OCI-M2 (cell line): ENCODE data around the gene PITPNC1.
"Not testable (repeated sequence)": the region's sequence is repeated elsewhere in the genome, so short reads cannot be mapped to it uniquely, and the experiment has no call there.

Source experiments
- DNase-seq: peaks from one replicate; lab custom pipeline; 2025; ENCODE audit not compliant: unreplicated experiment; lab: John Stamatoyannopoulos, UW

Gene PITPNC1

DNA sequence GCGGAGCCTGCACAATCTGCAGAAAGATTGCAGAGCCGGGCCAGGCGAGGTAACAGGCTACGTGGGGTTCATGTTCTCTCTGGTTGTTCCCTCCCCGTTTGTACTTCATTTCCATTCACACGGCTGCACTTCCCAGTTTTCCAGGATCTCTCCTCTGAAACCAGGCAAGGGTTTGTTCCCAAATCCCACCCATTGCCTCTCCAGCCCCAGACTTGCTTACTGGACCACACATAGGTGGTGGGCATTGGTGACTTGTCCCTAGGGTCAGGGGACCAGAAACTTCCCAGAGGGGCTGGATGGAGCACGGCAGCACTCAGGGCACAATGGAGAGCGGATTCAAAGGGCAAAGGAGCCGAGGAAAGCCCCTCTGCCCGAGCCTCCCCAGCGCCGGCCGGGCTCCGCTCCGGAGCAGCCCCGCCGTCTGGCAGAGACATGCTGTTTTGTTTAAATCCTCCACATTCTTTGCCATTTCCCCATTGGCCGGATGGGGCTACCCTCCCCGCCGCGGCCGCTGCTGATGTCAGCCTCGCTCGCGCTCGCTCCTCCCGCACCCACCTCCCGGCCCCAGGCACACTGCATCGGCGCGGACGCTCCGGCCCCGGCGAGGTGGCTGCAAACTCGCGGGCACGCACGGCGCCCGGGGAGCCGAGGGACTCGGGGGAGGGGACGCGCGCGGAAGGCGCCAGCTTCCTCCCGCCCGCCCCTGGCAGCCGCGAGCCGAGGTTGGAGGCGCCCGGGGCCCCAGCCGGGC, at the start of gene PITPNC1:
Gene PITPNC1, plus strand, starts transcription at position 545 of the 751 bp plus-strand sequence.
- DNase-seq = no peak

DNA sequence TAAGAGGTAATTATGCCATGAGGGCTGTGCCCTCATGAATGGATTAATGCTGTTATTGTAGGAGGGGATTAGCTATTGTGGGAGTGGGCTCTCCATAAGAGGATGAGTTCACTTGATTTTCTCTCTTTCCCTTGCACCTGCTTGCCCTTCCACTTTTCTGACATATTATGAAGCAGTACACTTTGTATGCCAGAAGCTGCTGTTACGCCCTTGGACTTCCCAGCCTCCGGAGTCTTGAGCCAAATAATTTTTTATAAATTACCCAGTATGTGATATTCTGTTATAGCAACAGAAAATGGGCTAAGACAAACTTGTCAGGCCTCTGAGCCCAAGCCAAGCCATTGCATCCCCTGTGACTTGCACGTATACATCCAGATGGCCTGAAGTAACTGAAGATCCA, 49.1 kb upstream of the PITPNC1 start:
- no peak for DNase-seq

DNA sequence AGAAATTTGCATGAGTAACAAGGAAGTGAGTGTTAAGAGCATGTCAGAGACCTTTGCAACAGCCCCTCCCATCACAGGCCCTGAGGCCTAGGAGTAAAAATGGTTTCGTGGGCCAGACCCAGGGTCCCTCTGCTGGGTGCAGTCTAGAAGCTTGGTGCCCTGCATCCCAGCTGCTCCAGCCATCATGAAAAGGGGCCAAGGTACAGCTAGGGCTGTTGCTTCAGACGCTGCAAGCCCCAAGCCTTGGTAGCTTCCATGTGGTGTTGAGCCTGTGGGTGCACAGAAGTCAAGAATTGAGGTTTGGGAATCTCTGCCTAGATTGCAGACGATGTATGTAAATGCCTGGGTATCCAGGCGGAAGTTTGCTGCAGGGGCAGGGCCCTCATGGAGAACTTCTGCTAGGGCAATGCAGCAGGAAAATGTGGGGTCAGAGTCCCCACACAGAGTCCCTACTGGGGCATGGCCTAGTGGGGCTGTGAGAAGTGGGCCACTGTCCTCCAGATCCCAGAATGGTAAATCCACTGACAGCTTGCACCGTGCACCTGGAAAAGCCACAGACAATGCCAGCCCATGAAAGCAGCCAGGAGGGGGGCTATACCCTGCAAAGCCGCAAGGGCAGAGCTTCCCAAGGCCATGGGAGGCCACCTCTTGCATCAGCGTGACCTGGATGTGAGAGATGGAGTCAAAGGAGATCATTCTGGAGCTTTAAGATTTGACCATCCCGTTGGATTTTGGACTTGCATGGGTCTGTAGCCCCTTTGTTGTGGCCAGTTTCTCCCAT, 45.5 kb upstream of the PITPNC1 start:
- not testable (repeated sequence) for DNase-seq

GRCh38 chr17:67332162-67332508, 44.9 kb upstream of the PITPNC1 start:
- not testable (repeated sequence) for DNase-seq

GRCh38 chr17:67335245-67335835, 41.7 kb upstream of the PITPNC1 start:
- DNase-seq = no peak

GRCh38 chr17:67336859-67337258, 40.2 kb upstream of the PITPNC1 start:
- DNase-seq = no peak

- DNase-seq = not testable (repeated sequence)
Measured at GRCh38 chr17:67338353-67338752, 38.7 kb upstream of the PITPNC1 start.

- no peak for DNase-seq
Measured at GRCh38 chr17:67343237-67343636, 33.8 kb upstream of the PITPNC1 start.

- no peak for DNase-seq
Measured at GRCh38 chr17:67347826-67348225, 29.3 kb upstream of the PITPNC1 start.

DNA sequence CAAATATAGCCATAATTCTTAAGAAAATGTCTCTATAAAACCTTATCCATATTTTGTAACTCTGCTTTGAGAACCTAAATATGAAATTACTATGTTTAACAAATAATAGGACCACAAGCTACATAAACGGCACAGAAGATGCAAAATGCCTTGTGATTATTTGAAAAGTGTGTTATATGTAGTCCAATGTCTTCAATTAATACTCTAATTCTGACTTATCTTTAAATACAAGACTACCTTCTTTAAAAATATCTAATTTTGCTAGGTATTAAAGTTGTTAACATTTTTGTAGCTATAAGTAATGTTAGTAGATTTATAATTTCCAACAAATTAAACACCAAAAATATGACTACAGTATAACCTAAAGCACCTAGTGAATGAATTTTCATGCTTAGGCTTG, 27.7 kb upstream of the PITPNC1 start:
- no peak for DNase-seq

- DNase-seq = no peak
Measured at GRCh38 chr17:67353161-67353560, 23.9 kb upstream of the PITPNC1 start.

DNA sequence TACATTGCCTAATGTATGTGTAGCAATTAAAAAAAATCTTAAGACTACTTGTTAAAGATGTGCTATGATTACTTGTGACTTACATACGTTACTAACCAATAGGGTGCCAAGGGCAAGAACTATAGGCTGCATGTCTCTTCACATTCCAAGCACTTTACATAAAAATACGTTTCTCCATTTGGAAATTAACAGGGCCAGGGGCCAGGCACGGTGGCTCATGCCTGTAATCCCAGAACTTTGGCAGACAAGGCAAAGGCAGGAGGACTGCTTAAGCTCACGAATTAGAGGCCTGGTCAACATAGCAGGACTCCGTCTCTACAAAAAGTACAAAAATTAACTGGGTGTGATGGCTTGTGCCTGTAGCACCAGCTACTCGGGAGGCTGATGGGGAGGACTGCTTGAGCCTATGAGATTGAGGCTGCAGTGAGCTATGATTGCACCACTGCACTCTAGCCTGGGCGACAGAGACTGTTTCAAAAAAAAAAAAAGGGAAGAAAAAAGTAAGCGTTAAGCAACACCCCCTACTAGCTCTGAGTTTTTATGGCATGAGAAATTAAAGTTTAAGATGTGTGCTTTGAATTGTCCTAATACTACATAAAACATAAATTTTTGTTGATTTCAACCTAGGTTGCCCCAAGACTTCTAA, 23.0 kb upstream of the PITPNC1 start:
- no peak for DNase-seq

DNA sequence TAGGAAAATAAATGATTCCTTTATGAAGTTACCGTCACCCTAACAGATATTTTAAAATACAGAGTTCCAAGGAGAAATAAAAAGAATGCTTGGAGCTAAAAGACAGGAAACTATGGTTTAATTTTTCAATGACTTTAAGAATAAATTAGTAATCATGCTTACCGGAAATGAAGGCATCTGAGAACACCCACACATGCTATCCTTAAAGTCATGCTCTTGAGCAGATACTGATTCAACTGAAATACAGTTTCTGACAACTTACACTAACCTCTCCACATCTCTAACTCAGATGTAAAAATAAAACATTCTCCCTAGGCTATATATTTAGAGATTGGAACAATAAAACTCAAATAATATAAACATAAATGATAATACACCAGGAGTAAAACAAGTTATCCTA, 18.5 kb upstream of the PITPNC1 start:
- DNase-seq = no peak

- DNase-seq = no peak
Measured at GRCh38 chr17:67359960-67360791, 16.9 kb upstream of the PITPNC1 start.

DNA sequence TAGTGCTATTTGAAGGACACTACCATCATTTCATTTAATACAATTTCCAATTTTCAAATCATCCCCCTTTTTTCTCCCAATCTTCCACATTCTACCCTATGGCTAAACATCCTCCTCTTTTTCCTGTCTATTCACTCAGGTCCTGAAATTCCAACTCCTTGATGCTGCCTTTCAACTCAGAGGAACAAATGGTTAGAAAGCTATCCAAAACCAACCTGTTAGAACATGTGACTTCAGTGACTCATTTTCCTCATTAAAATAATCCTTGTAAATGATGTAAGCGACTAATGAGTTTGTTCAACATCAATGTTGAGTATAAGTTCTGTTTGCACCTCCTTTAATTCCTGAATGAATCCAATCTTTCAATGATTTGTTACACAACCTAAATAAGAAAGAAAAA, 16.2 kb upstream of the PITPNC1 start:
- DNase-seq = no peak

DNA sequence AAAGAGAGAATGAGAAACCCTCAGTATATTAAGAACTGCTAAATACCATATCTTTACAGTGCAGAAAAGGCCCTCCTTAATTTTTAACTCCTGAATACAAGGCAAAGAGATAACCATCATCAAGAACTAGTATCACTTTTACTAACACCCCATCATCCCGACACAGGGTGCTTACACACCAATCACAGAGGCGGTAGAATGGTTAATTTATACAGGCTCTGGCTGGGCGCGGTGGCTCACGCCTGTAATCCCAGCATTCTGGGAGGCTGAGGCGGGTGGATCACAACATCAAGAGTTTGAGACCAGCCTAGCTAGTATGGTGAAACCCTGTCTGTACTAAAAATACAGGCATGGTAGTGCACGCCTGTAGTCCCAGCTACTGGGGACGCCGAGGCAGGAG, 14.9 kb upstream of the PITPNC1 start:
- DNase-seq = no peak

DNA sequence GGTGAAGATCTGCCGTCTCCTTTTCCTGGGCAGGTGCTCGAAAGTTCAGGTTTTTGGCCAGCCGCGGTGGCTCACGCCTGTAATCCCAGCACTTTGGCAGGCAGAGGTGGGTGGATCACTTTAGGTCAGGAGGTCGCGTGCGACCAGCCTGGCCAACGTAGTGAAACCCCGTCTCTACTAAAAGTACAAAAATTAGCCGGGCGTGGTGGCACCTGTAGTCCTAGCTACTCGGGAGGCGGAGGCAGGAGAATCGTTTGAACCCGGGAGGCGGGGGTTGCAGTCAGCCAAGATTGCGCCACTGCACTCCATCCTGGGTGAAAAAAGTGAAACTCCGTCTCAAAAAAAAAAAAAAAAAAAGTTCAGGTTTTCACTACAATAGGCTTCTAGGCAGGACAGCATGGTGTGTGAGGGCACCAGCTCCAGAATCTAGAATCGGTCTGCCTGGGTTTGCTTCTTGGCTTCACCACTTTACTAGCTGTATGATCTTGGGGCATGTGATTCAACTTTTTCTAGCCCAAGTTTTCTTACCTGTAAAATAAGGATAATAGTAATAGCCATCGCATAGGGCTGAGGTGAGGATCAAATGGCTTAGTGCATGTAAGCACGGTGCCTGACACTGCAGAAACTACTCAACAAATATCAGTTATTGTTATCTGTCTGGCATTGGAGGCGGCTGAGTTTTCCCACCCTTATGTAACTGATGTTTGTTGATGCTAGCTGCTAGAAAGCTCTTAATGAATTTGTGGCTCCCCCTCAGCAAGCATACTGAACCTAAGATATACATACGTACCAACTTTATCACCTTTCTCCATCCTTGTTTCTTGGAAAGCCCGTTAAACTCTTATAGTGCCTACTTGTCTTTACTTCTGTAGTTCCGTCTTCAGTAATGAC, 12.0 kb upstream of the PITPNC1 start:
- DNase-seq = no peak

GRCh38 chr17:67365738-67366192, 11.3 kb upstream of the PITPNC1 start:
- DNase-seq = no peak
